ENCODE measurements around the gene TMC6. TPM values are rescaled to one million over a fixed set of nuclear protein-coding genes. Genes with fewer than 3 reads are reported as not detected.

Gene TMC6
- total RNA-seq, 4 donors from 2014 or later, result 14.4 to 21.4 (median 18.5) TPM

- Histone ChIP-seq H3K27ac (replicated peaks in 1 of 4) (no peak overlapping the region), H3K27me3 (no peaks in the 10 kb centered on the region), H3K4me1 (peaks cover 0 to 11% (median 4%) of the 10 kb centered on the region in 4 donors), H3K4me3 (no peak overlapping the region), H3K9me3 (no peaks in the 10 kb centered on the region), H3K36me3 (no peaks in the 10 kb centered on the region)
- no peak for TF ChIP-seq POLR2A (IDR thresholded peaks at IDR 0.05; ENCODE audit: low read depth)
- no peak for TF ChIP-seq CTCF (IDR thresholded peaks at IDR 0.05)
- TF ChIP-seq EP300 (IDR thresholded peaks at IDR 0.05), result no peak
- no peak for TF ChIP-seq POLR2AphosphoS5 (IDR thresholded peaks at IDR 0.05)
- intact Hi-C loops (cut with DNase I), result no loop called here
- WGBS, result 75% methylated on average over 6 of the region's 7 CpGs
- DNase-seq (ENCODE audit: extremely low spot score), result no peak
Observed at GRCh38 chr17:78151514-78152008, 23.0 kb upstream of the TMC6 start.

GRCh38 chr17:78148286-78149016, 19.9 kb upstream of the TMC6 start:
- TF ChIP-seq POLR2A (IDR thresholded peaks at IDR 0.05; ENCODE audit: low read depth), result no peak
- no peak for TF ChIP-seq EP300 (IDR thresholded peaks at IDR 0.05)
- no peak for TF ChIP-seq CTCF (IDR thresholded peaks at IDR 0.05)
- no peak for TF ChIP-seq POLR2AphosphoS5 (IDR thresholded peaks at IDR 0.05)
- intact Hi-C loops (cut with DNase I), result no loop called here
- no peak overlapping the region for H3K4me3 ChIP-seq
- H3K9me3 ChIP-seq, result no peaks in the 10 kb centered on the region
- DNase-seq (ENCODE audit: extremely low spot score), result no peak
- no peaks in the 10 kb centered on the region for H3K27me3 ChIP-seq
- H3K4me1 ChIP-seq, result peaks cover 28 to 40% (median 32%) of the 10 kb centered on the region in 4 donors
- H3K36me3 ChIP-seq, result no peaks in the 10 kb centered on the region
- 79% methylated on average over 14 of the region's 14 CpGs for WGBS
- H3K27ac ChIP-seq (replicated peaks in 1 of 4), result no peak overlapping the region

- Histone ChIP-seq H3K27ac (replicated peaks in 1 of 4) (no peak overlapping the region), H3K4me3 (no peak overlapping the region), H3K4me1 (peaks cover 29 to 43% (median 34%) of the 10 kb centered on the region in 4 donors), H3K27me3 (no peaks in the 10 kb centered on the region), H3K9me3 (no peaks in the 10 kb centered on the region), H3K36me3 (no peaks in the 10 kb centered on the region)
- intact Hi-C loops (cut with DNase I), result no loop called here
- no peak for DNase-seq (ENCODE audit: extremely low spot score)
- TF ChIP-seq CTCF (IDR thresholded peaks at IDR 0.05), result no peak
- TF ChIP-seq EP300 (IDR thresholded peaks at IDR 0.05), result no peak
- TF ChIP-seq POLR2A (IDR thresholded peaks at IDR 0.05; ENCODE audit: low read depth), result no peak
- no peak for TF ChIP-seq POLR2AphosphoS5 (IDR thresholded peaks at IDR 0.05)
- 67% methylated on average over 8 of the region's 8 CpGs for WGBS
Observed at GRCh38 chr17:78147315-78147998, 18.9 kb upstream of the TMC6 start.

- Histone ChIP-seq H3K9me3 (no peaks in the 10 kb centered on the region), H3K27me3 (no peaks in the 10 kb centered on the region), H3K27ac (replicated peaks in 1 of 4) (no peak overlapping the region), H3K4me3 (no peak overlapping the region), H3K4me1 (peaks cover 29 to 48% (median 36%) of the 10 kb centered on the region in 4 donors), H3K36me3 (no peaks in the 10 kb centered on the region)
- WGBS, result 91% methylated on average over 5 of the region's 6 CpGs
- TF ChIP-seq POLR2A (IDR thresholded peaks at IDR 0.05; ENCODE audit: low read depth) (no peak), EP300 (IDR thresholded peaks at IDR 0.05) (no peak), POLR2AphosphoS5 (IDR thresholded peaks at IDR 0.05) (no peak), CTCF (IDR thresholded peaks at IDR 0.05) (no peak)
- no peak for DNase-seq (ENCODE audit: extremely low spot score)
- intact Hi-C loops (cut with DNase I), result no loop called here
Observed at GRCh38 chr17:78146881-78147280, 18.3 kb upstream of the TMC6 start.

Data from esophagus muscularis mucosa (tissue), 4 donors.